Kidney tubule cell (primary cell): ENCODE data around the gene HOXC4.

Experiments
- DNase-seq: peaks from one replicate; pipeline ENCODE4 v3.0.0-alpha.2; 2018; ENCODE audit warnings: low spot score

The HOXC4 gene

DNA sequence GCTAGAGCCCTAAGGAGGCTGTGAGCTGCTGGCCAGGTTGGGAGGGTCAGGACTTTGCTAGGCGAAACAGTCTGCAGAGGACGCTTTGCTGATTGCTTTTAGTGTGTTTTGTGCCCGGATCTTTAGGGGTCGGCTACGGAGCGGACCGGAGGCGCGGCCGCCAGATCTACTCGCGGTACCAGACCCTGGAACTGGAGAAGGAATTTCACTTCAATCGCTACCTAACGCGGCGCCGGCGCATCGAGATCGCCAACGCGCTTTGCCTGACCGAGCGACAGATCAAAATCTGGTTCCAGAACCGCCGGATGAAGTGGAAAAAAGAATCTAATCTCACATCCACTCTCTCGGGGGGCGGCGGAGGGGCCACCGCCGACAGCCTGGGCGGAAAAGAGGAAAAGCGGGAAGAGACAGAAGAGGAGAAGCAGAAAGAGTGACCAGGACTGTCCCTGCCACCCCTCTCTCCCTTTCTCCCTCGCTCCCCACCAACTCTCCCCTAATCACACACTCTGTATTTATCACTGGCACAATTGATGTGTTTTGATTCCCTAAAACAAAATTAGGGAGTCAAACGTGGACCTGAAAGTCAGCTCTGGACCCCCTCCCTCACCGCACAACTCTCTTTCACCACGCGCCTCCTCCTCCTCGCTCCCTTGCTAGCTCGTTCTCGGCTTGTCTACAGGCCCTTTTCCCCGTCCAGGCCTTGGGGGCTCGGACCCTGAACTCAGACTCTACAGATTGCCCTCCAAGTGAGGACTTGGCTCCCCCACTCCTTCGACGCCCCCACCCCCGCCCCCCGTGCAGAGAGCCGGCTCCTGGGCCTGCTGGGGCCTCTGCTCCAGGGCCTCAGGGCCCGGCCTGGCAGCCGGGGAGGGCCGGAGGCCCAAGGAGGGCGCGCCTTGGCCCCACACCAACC, 23.9 kb upstream of the HOXC4 start:
- DNase-seq, result no peak

DNA sequence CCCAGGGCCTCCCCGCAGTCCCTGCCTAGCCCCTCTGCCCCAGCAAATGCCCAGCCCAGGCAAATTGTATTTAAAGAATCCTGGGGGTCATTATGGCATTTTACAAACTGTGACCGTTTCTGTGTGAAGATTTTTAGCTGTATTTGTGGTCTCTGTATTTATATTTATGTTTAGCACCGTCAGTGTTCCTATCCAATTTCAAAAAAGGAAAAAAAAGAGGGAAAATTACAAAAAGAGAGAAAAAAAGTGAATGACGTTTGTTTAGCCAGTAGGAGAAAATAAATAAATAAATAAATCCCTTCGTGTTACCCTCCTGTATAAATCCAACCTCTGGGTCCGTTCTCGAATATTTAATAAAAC, 23.2 kb upstream of the HOXC4 start:
- no peak for DNase-seq

DNA sequence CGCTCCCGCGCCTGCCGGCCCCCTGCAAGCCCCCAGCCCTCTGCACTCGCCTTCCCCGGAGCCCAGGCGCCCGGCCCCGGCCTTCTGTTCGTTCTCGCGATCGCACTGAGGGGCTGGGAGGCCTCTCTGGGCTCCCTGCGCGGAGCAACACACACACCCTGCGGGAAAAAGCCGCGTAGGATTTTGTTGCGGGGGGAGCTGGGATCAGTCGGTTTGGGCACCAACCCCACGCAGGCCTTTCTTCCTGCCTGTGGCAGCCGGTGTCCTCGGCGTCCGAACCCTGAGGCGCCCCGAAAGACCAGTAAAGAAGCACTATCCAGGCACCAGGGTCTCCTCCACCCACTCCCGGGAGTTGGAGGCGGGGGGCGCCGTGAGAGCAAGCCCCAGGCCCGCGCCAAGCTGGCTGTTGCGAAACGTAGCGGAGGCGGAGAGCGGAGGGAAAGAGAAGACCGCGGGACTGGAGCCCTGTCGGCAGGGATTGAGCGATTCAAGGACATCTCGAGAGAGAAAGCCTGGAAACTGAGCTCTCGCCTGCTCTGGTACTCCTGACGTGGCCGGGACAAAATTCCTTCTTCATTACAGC, 22.7 kb upstream of the HOXC4 start:
- no peak for DNase-seq

DNA sequence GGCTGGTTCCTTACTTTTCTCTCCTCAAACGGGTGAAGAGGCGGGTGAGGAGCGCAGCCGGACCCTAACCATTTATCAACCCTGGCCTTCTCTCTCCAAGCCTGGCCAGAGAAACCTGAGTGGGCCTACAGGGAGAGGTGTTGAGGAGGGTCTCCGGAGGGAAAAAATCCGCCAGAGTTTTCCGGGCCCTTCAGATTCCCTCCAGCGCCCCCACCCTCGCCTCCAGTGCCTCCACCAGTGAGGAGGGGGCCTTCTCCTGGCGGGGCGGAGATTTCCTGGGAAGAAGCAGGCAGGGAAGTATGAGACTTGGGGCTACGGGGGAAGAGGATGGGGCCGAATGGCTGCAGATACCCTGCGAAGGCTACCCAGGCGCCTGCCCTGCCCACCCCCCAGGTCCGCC, 22.2 kb upstream of the HOXC4 start:
- DNase-seq, result no peak

DNA sequence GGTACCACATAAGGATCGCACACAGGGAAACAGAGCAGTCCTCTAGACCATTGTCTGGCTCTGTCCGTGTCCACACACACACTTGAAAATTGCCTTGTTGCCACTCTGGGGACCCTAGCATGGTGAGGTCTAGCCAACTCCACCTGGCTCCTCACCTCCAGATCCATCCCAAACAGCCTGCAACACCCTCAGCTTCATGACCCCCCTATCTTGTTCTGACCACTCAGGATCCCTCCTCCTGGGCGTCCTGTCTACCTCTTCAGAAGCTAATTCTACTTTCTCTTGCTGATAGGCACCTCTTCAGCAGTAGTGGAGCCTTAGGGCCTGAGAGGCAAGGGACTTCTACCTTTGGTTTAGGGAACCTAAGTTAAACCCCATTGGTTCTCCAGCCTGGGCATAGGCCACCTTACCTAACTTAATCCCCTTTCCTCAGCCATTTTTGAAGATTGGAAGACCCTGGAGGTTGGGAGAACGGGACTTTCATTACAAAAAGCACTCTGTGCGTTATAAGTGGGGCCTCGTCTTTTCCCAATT, 21.5 kb upstream of the HOXC4 start:
- no peak for DNase-seq

DNA sequence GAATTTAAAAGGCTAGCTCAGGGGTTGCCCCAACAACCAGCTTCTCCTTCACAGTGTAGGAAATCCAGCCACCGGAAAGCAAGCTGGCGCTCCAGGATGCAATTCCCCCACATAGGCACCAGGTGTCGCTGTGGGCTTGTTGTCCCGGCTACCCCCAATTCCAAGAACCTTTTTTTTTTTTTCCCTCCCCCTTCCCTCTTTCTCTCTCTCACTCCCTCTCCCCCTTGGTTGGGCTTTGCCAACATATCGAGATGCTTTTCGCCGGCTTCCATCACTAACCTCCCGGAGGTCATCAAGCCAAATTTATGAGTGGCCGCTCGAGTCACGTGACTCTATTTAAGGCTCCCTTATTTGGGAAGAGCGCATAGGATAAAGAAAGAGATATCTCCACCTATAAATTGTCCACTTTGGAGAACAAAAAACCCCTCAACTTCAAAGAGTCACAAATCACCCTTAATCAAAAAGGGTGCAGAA, 21.0 kb upstream of the HOXC4 start, which contains the start of gene HOXC5:
Gene HOXC5, plus strand, starts transcription at position 424 of the 474 bp plus-strand sequence. CDS start 73 bp downstream, outside the sequence.
- peak; percentile 76 for DNase-seq

DNA sequence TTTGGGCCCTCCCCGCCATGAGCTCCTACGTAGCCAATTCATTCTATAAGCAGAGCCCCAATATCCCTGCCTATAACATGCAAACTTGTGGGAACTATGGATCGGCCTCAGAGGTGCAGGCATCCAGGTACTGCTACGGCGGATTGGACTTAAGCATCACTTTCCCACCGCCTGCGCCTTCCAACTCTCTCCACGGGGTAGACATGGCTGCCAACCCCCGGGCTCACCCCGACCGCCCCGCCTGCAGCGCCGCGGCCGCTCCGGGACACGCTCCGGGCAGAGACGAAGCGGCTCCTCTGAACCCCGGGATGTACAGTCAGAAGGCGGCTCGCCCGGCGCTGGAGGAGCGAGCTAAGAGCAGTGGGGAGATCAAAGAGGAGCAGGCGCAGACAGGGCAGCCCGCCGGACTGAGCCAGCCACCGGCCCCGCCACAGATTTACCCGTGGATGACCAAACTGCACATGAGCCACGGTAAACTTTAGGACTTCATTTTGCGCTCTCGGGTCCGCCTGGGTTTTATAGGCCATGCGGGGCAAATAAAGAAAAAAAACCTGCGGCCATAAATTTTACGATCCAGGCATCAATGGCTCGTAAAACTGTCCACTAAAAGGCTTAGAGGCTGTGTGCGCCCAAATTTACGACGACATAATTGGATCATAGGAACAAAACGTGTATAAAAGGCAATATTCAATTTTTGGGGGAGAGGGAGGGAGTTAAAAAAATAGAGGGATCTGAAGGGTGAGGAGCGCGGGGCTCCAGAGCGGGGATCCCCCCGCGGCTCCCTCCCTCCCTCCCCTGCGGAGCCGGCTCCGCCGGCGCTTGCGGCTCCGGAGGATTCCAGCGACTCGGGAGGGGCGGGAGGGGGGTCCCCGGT, 20.3 kb upstream of the HOXC4 start:
- DNase-seq, result peak; percentile 62

DNA sequence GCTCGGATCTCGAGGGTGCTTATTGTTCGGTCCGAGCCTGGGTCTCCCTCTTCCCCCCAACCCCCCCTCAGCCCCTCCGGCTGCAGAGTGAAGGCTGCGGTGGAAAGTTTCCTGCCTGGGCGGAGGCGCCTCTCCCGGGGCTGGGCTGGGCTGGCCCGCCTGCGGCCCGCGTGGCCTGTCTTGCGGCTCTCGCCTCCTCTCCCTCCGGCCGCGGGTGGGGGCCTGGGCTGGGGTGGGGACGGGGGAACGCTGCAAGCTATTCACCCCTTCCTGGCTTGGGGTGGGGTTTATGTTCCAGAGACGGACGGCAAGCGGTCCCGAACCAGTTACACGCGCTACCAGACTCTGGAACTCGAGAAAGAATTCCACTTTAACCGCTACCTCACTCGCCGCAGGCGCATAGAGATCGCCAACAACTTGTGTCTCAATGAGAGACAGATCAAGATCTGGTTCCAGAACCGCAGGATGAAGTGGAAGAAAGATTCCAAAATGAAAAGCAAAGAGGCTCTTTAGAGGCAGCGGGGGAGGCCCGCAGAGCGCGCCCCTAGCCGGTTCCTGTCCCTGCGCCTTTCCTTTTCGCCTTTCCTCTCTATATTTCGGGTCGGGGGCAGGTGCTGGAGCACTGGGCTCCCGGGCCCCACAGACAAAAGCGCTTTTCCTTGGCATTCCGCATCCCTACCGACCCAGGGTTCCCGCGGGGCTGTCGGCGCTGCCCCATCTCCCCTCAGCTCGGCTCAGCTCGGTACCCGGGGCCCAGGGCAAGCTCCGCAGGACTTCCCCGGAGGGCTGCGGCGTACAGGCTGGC, 19.5 kb upstream of the HOXC4 start:
- DNase-seq, result no peak

DNA sequence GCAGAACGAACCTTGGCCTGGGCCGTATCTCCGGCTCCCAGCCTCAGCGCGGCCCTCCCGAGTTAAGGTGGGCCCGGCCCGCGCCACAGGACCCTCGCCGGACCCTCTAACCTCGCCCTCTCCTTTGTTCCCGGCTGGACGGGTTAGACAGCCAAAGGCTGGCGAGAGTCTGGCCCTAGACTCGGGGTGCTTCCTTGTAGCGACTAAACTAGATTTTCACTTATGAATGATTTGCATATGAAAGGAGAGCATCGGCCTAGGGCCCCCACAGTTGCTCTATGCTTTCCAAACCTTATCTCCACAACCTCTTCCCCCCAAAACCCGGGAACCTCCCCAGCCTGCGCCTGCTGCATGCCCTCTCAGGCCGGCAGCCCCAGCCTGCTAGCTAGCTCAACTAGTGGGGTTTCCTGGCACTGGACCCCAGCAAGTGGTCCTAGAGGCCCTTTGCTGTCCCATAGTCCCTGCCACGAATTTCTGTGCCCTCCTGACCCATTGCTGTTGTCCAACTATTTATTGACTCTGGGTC, 18.8 kb upstream of the HOXC4 start:
- DNase-seq, result no peak

DNA sequence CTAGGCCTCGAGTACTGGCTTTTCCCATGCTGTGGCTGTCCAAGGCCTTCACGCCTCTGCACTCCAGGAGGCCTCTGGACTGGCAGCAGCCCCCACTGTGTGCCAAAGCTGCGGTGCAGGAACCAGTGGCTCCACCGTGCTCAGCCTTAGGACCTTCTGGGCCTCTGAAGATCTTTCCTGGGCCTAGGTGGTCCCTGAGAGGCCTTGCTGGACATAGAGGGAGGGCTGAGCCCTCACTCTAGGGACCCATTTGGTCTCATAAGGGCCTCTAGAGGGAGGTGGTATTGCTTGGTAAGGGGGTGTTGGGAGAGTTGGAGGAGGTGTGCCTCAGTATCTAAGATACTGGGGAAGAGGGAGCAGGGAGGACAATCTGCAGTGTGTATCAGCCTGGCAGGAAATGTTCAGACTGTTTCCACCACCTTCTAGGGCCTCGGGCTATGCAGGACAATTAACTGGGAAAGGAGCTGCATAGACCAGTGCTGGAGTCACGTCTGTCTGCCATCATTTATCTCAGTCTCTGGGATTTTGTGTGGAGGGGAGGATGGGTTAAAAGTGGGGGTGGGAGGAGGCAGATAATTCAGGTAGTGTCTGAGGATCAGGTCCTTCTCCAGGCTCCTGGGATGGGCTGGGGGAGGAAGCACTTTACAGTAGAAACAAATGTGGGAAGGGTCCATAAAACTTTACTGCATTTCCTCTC, 17.9 kb upstream of the HOXC4 start:
- DNase-seq, result no peak

DNA sequence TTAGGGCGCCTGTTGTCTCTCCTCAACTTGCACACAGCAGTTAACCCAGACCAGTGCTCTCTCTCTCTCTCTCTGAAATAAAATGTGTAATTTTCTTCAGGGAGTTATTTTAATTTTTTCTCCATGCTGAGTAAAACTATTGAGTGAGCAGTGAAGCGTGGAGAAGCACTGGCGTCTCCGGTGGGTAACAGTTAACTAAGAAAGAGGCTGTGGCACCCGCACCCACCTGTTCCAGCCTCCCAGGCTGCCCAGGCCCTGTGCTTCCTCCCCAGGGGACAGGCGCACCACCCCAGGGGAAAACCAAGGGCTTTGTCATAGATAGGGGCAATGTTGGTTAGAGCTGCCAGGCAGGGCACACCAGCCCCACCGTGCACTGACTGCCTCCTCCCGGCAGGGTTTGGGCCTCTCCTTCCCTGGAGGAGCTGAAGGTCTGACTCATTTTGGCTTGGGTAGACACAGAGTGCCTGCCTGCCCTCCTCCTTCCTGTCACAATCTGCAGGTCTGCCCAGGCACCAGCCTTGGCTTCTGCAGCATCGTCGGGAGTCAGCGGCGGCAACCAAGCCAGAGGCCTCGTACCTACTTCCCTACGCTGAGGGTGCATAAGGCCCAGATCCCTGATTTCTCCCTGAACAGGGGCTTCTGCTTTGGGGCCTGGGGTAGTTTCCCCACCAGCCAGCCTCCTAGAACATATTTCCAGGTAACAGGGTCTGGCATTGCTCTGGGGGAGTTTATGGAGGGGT, 16.8 kb upstream of the HOXC4 start:
- DNase-seq, result peak; percentile 96

DNA sequence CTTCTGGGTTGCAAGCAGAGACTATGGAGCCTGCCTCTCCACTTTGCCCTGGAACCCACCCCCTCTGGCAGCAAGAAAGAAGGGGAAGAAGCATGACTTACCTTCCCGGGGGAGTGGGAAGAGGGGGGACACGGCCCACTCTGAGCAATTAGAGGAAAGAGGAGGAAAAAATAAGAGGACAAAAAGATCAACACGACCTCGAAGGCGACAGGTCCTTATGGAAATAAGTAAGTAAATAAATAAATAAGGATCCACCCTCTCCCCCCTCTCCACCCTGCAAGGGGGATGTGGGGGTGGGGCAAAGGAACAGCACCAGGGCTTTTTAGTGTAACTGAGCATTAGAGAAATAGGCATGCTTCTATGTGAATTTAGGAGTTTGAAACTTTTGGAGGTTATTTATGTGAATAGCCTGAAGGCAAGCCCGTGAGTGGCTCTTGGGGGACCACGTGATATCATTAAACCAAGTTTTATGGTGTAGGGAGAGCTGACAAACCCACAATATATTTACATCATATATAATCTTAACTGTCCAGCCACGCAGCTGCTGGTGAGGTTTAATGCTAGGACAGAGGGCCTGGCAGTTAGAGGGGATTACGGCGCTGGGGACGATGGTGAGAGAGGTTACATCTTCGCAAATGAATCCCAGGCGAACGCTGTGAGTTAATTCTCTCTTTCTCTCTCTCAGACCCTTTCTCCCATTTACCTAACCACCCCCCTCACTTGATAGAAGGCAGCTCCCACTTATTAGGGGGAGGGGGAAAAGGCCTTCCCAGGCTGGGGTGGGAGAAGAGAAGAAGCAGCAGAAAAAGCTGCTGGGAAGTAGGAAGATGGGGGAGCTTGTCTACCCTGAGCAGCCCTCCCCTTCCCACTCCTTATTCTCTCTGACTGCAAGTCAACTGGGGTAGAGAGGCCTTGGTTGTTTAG, 16.0 kb upstream of the HOXC4 start:
- no peak for DNase-seq

DNA sequence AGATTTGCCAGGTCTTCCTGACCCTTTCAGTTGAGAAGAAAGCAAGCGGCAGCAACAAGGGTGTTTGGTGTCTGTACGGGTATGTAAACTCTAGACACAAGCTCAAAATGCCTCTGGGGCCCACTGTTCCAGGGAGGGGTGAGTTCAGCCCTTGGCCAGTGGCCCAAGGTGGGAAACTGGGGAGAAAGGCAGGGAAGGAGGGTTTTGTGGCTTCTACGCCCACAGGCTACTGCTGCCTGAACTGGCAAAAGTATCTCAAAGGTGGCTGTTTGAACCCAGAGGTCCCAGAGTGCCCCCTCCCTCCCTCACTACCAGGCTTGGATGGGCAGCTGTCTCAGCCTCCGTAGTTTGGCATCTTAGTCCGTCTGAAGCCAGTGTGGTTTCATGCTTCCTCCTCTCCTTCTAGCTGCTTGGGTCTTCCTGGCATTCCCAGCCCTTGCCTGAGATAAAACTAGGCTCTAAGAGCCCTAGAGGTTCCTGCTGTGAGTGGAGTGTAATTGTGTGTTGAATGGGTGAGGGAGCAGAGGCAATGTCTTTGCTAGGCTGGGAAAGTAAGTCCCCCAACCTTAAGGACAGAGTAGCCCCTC, 15.3 kb upstream of the HOXC4 start:
- DNase-seq, result no peak

DNA sequence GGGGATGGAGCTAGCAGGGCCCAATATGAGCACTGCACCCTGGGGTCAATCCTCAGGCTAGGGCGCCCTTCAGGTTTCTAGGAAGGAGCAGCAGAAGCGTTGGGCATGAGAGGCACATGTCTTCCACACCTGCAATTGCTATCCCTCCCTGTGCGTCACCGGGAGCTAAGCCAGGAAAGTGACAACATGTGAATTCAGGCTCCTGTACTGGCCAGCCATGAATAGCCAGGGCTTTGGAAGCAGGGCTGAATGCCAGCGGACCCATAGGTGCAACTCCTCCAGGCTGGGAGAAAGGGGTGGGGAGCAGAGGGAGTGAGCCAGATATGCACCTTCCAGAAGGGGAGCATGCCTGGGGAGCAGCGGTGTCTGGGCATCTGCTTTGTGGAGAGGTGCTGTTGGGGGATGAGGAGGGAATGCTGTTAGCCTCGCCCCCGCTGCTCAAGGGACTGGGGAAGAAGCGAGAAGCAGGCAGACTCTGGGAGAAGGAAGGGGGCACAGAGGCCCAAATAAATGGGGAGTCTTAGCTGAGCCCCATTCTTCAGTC, 14.7 kb upstream of the HOXC4 start:
- DNase-seq, result peak; percentile 80

DNA sequence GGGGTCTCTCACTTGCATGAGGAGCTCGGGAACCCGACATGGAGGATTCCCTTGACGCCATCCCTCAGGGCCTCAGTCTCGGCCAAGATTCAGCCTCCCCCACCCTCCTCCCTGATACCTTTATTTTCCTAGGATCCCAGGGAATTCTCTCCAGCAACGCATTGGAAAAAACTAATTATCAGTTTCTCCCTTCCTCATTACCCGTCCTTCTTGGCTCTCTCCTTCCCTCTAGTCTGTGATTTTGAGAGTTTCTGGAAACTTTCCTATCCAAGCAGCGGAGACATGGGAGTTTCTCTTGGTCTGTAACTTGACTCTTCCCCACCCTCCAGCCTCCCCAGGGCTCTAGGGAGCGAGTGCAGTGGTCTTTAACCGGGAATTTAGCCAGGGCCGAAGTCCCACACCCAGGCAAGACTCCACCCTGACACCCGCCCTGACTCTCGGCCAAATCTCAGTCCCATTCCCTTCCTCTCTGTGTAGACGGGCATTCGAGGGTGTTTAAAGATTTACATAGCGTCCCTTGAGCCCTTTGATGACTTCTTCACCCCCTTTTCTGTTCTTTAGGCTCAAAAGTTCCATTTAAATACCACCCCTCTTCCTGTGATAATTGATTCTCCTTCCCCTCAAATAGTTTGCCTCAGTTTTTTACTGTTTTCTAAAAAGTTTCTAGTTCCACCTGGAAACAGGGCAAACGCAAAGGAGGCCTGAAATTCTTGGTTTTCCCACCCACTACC, 14.1 kb upstream of the HOXC4 start:
- DNase-seq, result no peak

DNA sequence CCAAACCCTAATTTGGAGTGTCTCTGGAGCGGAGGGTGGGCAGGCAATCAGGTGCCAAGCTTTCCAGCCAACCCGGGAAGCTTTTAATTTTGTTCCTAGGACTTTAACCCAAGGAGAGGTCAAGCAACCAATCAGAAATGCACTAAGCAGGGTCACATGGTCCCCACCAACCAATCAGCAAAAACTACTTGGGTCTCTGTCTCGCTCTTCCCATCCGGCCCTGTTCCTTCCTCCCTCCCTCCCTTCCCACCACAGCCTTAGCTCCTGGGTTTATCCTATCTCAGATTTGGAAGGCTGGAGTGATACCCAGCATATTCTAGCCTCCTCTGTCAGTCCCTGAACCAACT, 13.5 kb upstream of the HOXC4 start:
- DNase-seq, result no peak

DNA sequence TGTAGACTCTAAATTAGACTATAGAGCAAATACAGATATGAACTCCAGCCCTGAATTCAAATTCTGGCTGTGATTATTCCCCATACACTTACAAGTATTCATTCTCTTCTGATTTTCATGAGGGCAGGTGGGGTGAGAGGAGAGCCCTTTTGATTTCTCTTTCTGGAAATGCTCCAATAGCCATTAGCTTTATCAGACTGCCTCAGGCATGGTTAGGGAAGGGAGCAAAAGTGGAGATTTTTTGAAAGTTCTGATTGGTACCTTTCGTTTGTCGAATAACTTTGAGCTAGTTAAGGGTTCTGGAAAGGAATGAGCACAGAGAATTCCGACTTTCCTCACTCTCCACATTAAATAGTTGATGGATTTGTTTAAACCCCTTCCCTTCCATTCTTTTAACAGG, 13.0 kb upstream of the HOXC4 start:
- DNase-seq, result no peak
